Activated CD4-positive, CD25-positive, alpha-beta regulatory T cell treated with anti-CD3 and anti-CD28 coated beads, Interleukin-2, amount 50 U/mL, for 24 hours (primary cell): Measurements from ENCODE around the gene SNRPA1.

ENCODE experiments used
- ATAC-seq, 2 donors: fragments of 150-1000 bp; cut with Tn5 transposase; one replicate each; pipeline ENCODE4 v1.10.0; 2021; ENCODE audit warnings: mild to moderate bottlenecking in 1 of 2, moderate library complexity in 1 of 2

The SNRPA1 gene

GRCh38 chr15:101318147-101318819, 23.2 kb upstream of the SNRPA1 start:
- no peak for ATAC-seq

DNA sequence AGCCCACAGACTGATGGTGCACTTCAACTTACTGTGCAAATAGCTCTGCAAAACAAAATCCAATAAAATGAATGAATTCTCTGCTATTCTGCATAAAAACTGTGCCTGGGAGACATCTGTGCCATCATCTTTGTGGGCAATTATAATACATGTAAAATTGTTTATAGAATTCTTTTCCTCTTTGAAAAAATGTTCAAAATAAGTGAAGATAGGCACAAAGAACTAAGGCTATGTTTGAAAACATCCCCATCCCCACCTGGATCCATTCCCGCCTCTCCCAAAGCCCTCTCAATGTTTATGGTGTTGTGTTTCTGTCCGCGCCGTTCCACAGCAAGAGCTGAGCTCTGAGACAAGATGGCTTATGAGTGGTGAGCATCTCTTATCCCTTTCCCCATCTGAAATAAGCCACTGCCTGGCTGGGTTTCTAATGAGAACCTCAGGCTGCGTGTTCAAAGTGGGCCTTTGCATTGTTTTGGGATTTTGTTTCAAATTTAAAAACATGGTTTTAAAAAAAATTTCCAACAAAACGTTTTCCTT, 22.4 kb upstream of the SNRPA1 start:
- ATAC-seq: no peak

DNA sequence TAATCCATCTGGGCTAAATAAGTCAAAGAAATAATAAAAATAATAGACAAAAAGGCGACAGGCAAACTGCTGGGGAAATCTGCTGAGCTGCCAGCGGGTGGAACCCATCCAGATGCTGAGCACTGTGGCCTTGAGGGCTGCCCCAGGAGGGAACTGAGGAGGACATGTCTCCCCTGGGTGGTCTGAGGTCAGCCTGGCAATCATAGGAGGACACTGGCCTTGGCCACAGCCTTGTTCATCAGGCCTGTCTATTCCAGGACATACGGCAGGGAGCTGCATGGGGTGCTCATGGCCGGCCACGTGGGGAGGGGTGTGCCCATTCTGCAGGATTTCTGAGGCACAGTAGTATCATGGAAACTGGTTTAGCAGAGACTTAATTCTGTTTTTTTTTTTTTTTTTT, 21.5 kb upstream of the SNRPA1 start:
- no peak for ATAC-seq

- no peak for ATAC-seq
Observed at GRCh38 chr15:101315736-101316135, 20.7 kb upstream of the SNRPA1 start.

DNA sequence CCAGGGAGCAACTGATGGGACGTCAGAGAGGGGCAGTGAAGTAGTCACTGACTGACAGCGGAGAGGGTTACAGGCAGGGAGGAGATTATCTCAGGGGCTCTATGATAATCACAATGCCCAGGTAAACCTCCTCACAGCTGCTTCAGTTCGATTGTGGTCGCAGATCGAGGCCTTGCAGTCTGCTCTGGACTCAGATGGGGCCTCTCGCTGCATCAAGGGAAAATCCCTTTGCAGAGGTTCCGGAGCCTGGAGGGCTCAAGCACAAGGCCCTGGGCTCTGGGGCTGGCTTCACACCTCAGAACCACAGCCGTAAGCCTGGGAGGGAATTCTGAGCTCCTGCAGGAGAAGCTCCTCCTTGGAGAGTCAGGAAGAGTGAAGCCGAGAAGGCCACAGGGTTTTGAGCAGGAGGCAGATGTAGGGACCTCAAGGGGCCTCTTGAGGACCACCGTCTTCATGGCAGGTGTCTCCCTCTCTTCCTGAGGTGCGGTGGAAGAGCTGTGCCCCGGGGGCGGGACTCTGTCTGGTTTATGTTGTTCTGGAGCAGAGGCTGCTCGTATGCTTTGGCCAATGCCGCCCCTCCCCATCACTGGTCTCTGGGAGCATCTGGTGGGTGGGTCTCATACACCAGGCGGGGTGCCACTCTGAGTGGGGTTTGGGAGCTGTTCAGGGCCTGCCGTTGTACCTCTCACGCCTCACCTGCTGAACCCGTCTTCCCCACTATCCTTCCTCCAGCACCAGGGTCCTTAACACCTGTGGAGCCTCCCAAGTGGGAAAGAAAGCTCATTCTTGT, 19.5 kb upstream of the SNRPA1 start:
- no peak for ATAC-seq

- ATAC-seq: no peak
Observed at GRCh38 chr15:101313041-101313761, 18.2 kb upstream of the SNRPA1 start.

GRCh38 chr15:101310508-101310907, 15.5 kb upstream of the SNRPA1 start:
- ATAC-seq: no peak

DNA sequence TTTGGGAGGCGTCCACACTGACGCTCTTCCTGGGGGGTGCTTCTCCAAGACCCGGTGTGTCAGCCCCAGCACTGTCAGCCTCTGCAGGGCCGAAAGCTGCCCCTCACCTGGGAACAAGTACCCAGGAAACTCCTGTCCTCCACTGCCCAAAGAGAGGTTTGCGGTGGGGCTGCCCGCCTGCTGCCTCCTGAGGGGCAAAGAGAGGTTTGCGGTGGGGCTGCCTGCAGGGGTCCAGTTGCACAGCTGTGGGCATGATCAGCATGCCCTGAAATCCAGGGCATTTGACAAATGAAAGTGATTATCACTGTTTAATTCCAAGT, 15.1 kb upstream of the SNRPA1 start:
- ATAC-seq: no peak

DNA sequence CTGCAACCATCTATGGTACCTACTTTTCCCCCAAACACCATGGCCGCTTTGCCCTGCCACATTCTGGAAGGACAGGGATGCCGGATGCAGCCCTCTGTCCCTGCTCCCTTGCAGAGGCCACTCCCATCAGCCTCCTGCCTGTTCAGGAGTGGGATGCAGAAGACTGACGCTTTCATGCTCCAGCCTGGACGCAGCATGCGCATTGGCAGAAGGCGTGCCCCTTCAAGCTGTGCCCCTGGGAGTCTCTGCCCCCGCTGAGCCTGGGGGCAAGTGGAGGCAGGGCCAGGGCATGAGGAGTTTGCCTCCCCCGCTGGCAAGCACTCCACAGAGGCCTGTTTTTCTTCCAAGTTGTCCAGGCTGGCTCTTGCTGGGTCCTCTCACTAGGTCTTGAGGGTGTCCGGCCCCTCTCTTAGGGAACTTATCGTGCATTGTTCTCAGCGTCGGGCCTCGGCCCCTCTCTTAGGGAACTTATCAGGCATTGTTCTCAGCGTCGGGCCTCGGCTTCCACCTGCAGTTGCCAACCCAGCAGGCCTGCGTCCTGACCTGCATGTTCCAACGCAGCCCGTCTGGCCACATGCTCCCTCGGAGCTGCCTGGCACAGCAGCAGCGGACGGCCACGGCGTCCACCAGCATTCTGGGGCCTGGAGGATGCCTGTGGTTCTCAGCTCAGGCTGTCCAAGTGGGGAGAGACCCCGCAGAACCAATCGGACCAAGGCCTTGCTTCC, 14.6 kb upstream of the SNRPA1 start:
- ATAC-seq: no peak

DNA sequence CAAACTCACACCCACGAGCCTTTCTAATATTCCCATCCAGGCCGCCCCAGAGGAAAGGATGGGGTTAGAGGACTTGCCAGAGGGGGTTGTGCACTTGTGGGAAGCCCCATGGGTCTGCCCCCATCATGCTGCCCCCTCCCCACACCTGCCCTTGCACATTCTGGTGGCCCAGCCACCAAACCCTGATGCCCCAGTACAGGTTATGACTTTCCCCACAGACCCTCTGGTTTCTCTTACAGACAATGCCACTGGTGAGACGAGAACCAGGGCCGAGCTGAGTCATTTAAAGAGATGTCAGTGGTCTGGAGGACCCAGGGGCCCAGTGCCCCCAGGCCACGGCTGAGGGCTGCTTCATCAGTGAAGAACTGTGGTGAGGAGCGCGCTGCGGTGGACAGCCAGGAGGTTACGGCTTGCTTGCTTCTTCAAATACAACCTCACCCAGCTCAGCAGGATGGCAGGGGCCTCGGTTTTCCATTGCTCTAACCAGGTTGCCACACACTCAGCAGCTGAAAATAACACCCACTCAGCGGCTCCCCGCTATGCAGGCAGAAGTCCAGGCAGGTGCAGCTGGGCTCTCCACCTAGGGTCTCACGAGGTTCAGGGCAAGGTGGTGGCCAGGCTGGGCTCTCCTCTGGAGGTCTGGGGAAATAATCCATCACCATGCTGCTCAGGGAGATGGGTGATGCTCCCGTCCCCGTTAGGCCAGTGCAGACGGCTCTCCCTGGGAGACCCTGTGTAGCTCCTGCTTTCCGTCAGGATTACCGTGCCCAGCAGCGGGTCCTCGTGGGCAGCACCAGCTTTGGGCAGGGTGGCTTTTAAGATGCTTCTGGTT, 13.8 kb upstream of the SNRPA1 start:
- no peak for ATAC-seq

- no peak for ATAC-seq
Observed at GRCh38 chr15:101307897-101308603, 13.0 kb upstream of the SNRPA1 start.

DNA sequence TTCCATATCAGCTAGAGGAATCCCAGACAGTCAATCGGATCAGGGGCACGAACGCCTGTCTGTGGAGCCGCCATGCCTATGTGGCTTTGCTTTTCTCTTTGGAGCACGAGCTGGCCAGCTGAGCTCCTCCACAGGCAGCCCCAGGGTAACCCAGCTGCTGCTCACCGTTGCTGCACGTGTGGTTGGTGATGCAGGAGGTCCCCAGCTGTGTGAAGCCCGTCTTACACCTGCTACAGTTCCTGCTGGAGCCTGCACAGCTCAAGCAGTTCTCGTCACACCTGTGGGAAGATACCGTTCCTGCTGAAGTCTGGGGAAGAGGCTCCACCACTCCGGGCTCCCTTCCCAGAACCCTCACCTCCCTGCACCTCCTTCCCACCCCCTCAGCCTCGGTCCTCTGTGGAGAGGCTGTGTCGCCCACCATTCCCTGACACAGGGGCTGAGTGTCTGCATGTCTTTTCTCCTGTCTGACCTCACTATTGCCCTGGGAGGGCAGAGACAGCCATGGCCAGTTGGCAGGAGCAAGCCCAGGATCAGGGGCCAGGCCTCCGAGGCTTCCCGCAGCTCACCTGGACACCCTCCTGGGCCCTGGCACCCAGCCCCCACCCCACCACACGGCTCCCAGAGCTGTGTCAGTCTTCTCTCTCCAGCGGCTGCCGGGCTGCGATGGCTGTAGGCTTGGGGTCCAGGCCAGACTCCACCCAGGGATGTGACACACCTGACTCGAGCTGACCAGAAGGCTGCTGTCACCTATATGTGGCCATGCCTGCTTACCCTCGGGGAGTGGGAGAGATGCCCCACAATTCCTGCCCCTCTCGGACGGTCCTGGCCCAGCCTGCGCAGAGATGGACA, 12.2 kb upstream of the SNRPA1 start:
- no peak for ATAC-seq

- no peak for ATAC-seq
Observed at GRCh38 chr15:101306341-101307047, 11.4 kb upstream of the SNRPA1 start.

DNA sequence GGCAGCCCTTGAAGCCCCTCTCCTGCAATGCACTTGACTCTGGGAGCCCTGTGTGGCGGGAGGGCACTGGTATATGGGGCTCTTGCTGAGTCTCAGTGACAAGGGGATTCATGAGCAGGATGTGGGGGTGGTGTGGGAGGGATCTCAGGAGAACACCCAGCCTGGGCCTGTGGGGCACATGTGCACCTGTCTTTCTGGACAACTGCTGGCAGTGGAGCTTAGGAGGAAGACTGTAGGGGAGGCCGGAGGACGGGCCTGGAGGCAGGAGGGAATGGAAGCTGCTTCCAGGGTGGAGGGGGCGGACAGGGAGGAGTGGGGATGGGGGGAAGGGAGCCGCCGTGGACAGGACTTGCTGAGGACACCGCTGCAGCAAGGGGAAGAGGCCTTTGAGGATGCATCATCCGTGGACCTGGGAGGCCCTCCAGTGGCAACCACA, 10.8 kb upstream of the SNRPA1 start:
- ATAC-seq: no peak

DNA sequence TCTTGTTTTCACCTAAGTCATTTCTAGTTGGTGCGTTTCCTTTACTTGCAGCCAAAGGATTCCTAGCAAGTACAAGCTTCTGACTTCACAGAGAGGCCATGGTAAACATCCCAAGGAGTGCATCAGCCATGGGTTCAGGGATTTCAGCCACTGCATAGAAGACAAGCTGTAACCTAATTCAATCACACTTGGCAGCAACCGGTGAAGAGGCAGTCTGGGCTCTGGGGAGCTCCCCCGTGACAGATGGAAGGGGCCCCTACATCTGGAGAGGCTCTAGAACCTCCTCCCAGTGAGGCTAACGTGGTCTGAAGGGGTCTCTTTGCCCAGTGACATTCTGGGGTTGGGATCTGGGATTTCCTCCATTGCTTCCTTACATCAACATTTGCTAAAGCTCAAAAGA, 8.4 kb upstream of the SNRPA1 start:
- no peak for ATAC-seq

DNA sequence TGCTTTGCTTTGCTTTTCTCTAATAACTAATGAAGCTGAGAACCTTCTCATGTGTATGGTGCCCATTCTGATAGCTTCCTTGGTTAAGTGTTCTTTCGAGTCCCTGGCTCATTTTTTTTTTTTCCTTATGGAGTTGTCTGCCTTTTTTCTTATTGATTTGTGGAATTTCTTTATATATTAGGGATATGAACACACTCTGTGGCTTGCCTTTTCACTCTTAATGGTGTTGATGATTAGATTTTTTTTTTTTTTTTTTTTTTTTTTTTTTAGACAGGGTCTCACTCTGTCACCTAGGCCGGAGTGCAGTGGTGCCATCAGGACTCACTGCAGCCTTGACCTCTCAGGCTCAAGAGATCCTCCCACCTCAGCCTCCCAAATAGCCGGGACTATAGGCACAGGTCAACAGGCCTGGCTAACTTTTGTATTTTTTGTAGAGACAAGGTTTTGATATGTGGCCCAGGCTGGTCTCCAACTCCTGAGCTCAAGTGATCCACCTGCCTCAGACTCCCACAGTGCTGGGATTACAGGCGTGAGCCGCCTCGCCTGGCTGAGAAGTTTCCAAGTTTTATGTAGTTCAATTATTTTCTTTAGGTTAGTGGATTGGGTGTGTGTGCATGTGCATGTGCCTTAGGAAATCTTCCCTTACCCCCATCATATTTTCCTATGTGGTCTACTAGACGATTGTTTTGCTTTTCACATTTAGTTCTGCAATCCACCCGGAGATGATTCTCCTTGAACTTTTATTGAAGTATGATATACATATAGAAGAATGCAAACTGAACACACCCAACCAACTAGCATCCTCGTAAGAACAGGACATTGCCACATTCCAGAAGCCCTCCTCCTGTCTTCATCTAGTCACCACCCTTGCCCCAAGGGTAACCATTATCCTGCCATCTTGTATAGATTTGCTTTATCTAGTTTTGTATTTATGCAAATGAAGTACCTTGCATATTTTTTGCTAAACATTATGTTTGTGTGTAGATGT, 1.7 kb upstream of the SNRPA1 start:
- no peak for ATAC-seq

- no peak for ATAC-seq
Observed at GRCh38 chr15:101295607-101296161, 636 bp upstream of the SNRPA1 start.

- no peak for ATAC-seq
Observed at GRCh38 chr15:101293122-101293521, 1.9 kb downstream of the SNRPA1 start.
